GM12878 (cell line): ENCODE measurements around the gene KRT7. TPM values are rescaled to one million over a fixed set of nuclear protein-coding genes. Genes with fewer than 3 reads are reported as not detected.

Source experiments
- ATAC-seq: fragments of 200-7000 bp; cut with Tn5 transposase; 3 replicates; pipeline ENCODE4 v1.9.1; 2020; ENCODE audit warnings: mild to moderate bottlenecking, moderate library complexity
- BruUV-seq: library from RNA; stranded (reverse); fragments of 400-500 nt; replicated peaks from 2 replicates; lab custom pipeline; 2021; lab: Mats Ljungman, UMichigan
- CTCF ChIA-PET: fragments of 300-600 bp; sonication (Branson Sonifier 250); formaldehyde crosslinking; extraction: SDS; loops from one replicate; lab custom pipeline; 2021; ENCODE audit warnings: inconsistent platforms; lab: Yijun Ruan, JAX
- POLR2A ChIA-PET: fragments of 350-600 bp; formaldehyde crosslinking; extraction: SDS; loops from one replicate; lab custom pipeline; 2021; ENCODE audit warnings: inconsistent platforms; lab: Charles Lee
- RAD21 ChIA-PET: fragments of 300-600 bp; sonication (Branson Sonifier 250); formaldehyde crosslinking; loops from one replicate; lab custom pipeline; 2023; ENCODE audit warnings: antibody characterized with exemption; ENCODE audit not compliant: unreplicated experiment; lab: Charles Lee
- SMC1A ChIA-PET: fragments of 300-600 bp; sonication (Branson Sonifier 250); formaldehyde crosslinking; loops from one replicate; lab custom pipeline; 2023; ENCODE audit not compliant: unreplicated experiment, uncharacterized antibody; lab: Charles Lee
- DNase-seq: peaks from one replicate; pipeline ENCODE4 v3.0.0-alpha.2; 2011; ENCODE audit warnings: low read depth, low spot score
- FAIRE-seq: peaks from 3 replicates; lab custom pipeline; 2011; peaks lifted over from hg19 to GRCh38; lab: Jason Lieb, UNC
- H2AFZ ChIP-seq: 2 replicates; pipeline ENCODE4 v1.6.0; 2011; ENCODE audit warnings: low read depth, low read length, control low read depth; ENCODE audit not compliant: control insufficient read depth
- H3K27ac ChIP-seq: 2 replicates; pipeline ENCODE4 v1.5.1; 2011; ENCODE audit warnings: control low read depth; ENCODE audit not compliant: control insufficient read depth, insufficient read depth
- H3K27me3 ChIP-seq, 2 experiments: replicated peaks in 1 of 2; 2 replicates each; pipeline versions ENCODE4 v1.6.0 to v1.6.1; 2011; ENCODE audit warnings: low read length in 1 of 2; ENCODE audit not compliant: control insufficient read depth in 2 of 2, insufficient read depth in 2 of 2
- H3K36me3 ChIP-seq, 2 experiments: 2 replicates each; pipeline ENCODE4 v1.5.1; 2011; ENCODE audit warnings: low read length in 1 of 2; ENCODE audit not compliant: control insufficient read depth in 2 of 2, insufficient read depth in 2 of 2
- H3K4me1 ChIP-seq: 2 replicates; pipeline ENCODE4 v1.6.1; 2011; ENCODE audit warnings: mild to moderate bottlenecking, low read length, moderate library complexity, mixed read lengths; ENCODE audit not compliant: control insufficient read depth, insufficient read depth
- H3K4me2 ChIP-seq: 2 replicates; pipeline ENCODE4 v1.6.0; 2011; ENCODE audit warnings: control low read depth; ENCODE audit not compliant: control insufficient read depth, insufficient read depth
- H3K4me3 ChIP-seq: fragments of 200-600 bp; sonication (generic); 2 replicates; pipeline ENCODE4 v1.5.1; 2016
- H3K79me2 ChIP-seq: 2 replicates; pipeline ENCODE4 v1.6.0; 2011; ENCODE audit warnings: low read length; ENCODE audit not compliant: control insufficient read depth, insufficient read depth
- H3K9ac ChIP-seq: 2 replicates; pipeline ENCODE4 v1.8.0; 2011; ENCODE audit warnings: low read length, control low read depth, mixed read lengths; ENCODE audit not compliant: control insufficient read depth, insufficient read depth
- H3K9me3 ChIP-seq: replicated peaks from 3 replicates; pipeline ENCODE4 v1.5.1; 2011; ENCODE audit warnings: mild to moderate bottlenecking, low read length; ENCODE audit not compliant: control insufficient read depth, insufficient read depth
- H4K20me1 ChIP-seq: 2 replicates; pipeline ENCODE4 v1.6.0; 2011; ENCODE audit not compliant: control insufficient read depth, insufficient read depth
- CREB1 ChIP-seq: IDR thresholded peaks from 2 replicates; pipeline ENCODE4 v1.6.1; 2012; ENCODE audit warnings: low read depth, mild to moderate bottlenecking, inconsistent platforms
- FOXK2 ChIP-seq: fragments of 450-650 bp; IDR thresholded peaks from 2 replicates; pipeline ENCODE4 v1.6.1; 2017; ENCODE audit warnings: mild to moderate bottlenecking, moderate library complexity
- KAT2A ChIP-seq: conservative IDR thresholded peaks from 2 replicates; pipeline ENCODE4 v1.6.1; 2011; ENCODE audit warnings: low read depth, low read length; ENCODE audit not compliant: control insufficient read depth
- RBBP5 ChIP-seq: fragments of 200-600 bp; sonication (generic); conservative IDR thresholded peaks from 2 replicates; pipeline ENCODE4 v1.6.1; 2016
- SIX5 ChIP-seq: IDR thresholded peaks from 2 replicates; pipeline ENCODE4 v1.6.1; 2011; ENCODE audit warnings: mild to moderate bottlenecking, low read depth, low read length, moderate library complexity; ENCODE audit not compliant: severe bottlenecking
- SMAD1 ChIP-seq: fragments of 450-650 bp; IDR thresholded peaks from 2 replicates; pipeline ENCODE4 v1.6.1; 2018; ENCODE audit warnings: mild to moderate bottlenecking, low read depth; ENCODE audit not compliant: partially characterized antibody
- TBL1XR1 ChIP-seq: IDR thresholded peaks from 2 replicates; pipeline ENCODE4 v1.6.1; 2012; ENCODE audit warnings: low read depth, low read length, improper control_type of control experiment
- TCF7 ChIP-seq: IDR thresholded peaks from 2 replicates; pipeline ENCODE4 v1.6.1; 2014; ENCODE audit warnings: antibody characterized with exemption, borderline replicate concordance
- YBX1 ChIP-seq: fragments of 450-650 bp; IDR thresholded peaks from 2 replicates; pipeline ENCODE4 v1.6.1; 2016; ENCODE audit warnings: antibody characterized with exemption
- ZNF207 ChIP-seq: fragments of 450-650 bp; IDR thresholded peaks from 2 replicates; pipeline ENCODE4 v1.6.1; 2014; ENCODE audit warnings: antibody characterized with exemption, mild to moderate bottlenecking, borderline replicate concordance
- WGBS: methylation state at CpG from one replicate; pipeline ENCODE4 v1.1.6; 2016; ENCODE audit warnings: low lambda C conversion rate; ENCODE audit not compliant: insufficient replicate concordance, insufficient coverage; ENCODE audit errors: missing lambda C conversion rate; 5-methylcytosine and 5-hydroxymethylcytosine counted together
- in situ Hi-C: fragments of 300-500 bp; cut with MboI; formaldehyde crosslinking; loops from 9 replicates; pipeline ENCODE4 v1.14.3; 2018; ENCODE audit warnings: mixed read lengths
- intact Hi-C: fragments of 100-400 bp; cut with micrococcal nuclease; formaldehyde crosslinking; loops from one replicate; pipeline ENCODE4 v1.14.2; 2022; ENCODE audit not compliant: unreplicated experiment
- polyA plus RNA-seq, 11 experiments: library from polyadenylated mRNA; depleted of rRNA in 4 of 11; unstranded in 6 of 11; stranded (reverse) in 5 of 11; fragments of >200 nt; fragmentation: Nextera tagmentation in 4 of 11; fragmentation: Illumina TruSeq in 1 of 11; extraction: Ambion mirVana in 4 of 11; extraction: Trizol in 1 of 11; gene quantifications; 1 replicate in 1 of 11; 2 replicates in 10 of 11; pipeline versions ENCODE4 v1.2.1 to v1.2.3, GENCODE V29; 2011 to 2016; ENCODE audit warnings: inconsistent platforms in 2 of 11, missing spikeins in 2 of 11, low read depth in 1 of 11
- total RNA-seq, 4 experiments: library from RNA; depleted of rRNA in 3 of 4; stranded (reverse); fragments of >200 nt in 3 of 4; fragmentation: Illumina TruSeq in 1 of 4; extraction: Trizol in 1 of 4; gene quantifications; 2 replicates each; pipeline versions ENCODE4 v1.2.1 to v1.2.3, GENCODE V29; 2013 to 2021
- TF ChIP-seq, protein P1 (sequence below): IDR thresholded peaks from 2 replicates; pipeline ENCODE4 v1.6.1; 2012; ENCODE audit warnings: low read length, inconsistent platforms
- TF ChIP-seq, protein P2 (sequence below): fragments of 450-650 bp; IDR thresholded peaks from 2 replicates; pipeline ENCODE4 v1.6.1; 2017; ENCODE audit warnings: mild to moderate bottlenecking

Gene KRT7
- total and polyA plus RNA-seq, 10 of the 15 experiments (the other 5 are each of a cell fraction or from before 2014, with no cell fraction given) = 0.90 to 18.7 (median 4.8) TPM

DNA sequence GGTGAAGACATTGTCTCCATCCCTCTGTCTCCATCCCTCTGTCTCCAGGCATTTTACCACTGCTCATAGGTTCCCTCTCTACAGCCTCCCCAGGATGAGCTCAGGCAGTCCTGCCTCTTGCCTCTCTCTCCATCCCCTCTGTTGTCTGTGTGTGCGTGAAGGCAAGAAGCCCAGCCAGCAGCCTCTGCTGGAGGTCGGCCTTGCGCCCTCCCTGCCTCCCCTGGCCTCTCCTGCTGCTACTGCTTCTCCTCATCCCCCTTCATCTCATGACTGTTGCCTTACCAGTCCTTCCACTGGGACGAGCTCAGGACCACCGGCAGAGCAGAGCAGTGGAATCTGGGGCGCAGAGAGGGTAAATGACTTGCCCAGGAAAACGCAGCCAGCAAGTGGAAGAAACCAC lies 44.4 kb upstream of the KRT7 start:
- CTCF ChIA-PET = no interaction called here
- ATAC-seq (no peak), DNase-seq (no peak), FAIRE-seq (no peak)
- no peak for TF ChIP-seq YBX1
- TF ChIP-seq, protein P1, sequence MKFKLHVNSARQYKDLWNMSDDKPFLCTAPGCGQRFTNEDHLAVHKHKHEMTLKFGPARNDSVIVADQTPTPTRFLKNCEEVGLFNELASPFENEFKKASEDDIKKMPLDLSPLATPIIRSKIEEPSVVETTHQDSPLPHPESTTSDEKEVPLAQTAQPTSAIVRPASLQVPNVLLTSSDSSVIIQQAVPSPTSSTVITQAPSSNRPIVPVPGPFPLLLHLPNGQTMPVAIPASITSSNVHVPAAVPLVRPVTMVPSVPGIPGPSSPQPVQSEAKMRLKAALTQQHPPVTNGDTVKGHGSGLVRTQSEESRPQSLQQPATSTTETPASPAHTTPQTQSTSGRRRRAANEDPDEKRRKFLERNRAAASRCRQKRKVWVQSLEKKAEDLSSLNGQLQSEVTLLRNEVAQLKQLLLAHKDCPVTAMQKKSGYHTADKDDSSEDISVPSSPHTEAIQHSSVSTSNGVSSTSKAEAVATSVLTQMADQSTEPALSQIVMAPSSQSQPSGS = no peak
- TF ChIP-seq CREB1 = no peak
- no peak for TF ChIP-seq FOXK2
- no peak for TF ChIP-seq TCF7
- TF ChIP-seq, protein P2, sequence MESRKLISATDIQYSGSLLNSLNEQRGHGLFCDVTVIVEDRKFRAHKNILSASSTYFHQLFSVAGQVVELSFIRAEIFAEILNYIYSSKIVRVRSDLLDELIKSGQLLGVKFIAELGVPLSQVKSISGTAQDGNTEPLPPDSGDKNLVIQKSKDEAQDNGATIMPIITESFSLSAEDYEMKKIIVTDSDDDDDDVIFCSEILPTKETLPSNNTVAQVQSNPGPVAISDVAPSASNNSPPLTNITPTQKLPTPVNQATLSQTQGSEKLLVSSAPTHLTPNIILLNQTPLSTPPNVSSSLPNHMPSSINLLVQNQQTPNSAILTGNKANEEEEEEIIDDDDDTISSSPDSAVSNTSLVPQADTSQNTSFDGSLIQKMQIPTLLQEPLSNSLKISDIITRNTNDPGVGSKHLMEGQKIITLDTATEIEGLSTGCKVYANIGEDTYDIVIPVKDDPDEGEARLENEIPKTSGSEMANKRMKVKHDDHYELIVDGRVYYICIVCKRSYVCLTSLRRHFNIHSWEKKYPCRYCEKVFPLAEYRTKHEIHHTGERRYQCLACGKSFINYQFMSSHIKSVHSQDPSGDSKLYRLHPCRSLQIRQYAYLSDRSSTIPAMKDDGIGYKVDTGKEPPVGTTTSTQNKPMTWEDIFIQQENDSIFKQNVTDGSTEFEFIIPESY = no peak
- no peak for TF ChIP-seq SIX5
- no peak for TF ChIP-seq ZNF207
- TF ChIP-seq SMAD1 = no peak
- TF ChIP-seq KAT2A = no peak
- TF ChIP-seq RBBP5 = no peak
- TF ChIP-seq TBL1XR1 = no peak
- in situ Hi-C loops = no loop called here
- H3K4me3 ChIP-seq = no peak overlapping the region
- H3K9ac ChIP-seq = no peak overlapping the region
- H3K4me2 ChIP-seq = no peak overlapping the region
- SMC1A ChIA-PET = no interaction called here
- WGBS = 21% methylated on average over 7 of the region's 7 CpGs
- no peak overlapping the region for H2AFZ ChIP-seq
- POLR2A ChIA-PET = no interaction called here
- no TSS peak for BruUV-seq
- H4K20me1 ChIP-seq = no peaks in the 10 kb centered on the region
- no peaks in the 10 kb centered on the region for H3K4me1 ChIP-seq
- no peak overlapping the region for H3K27ac ChIP-seq
- no peaks in the 10 kb centered on the region; a peak in 1 of 4 replicates for H3K27me3 ChIP-seq
- no peaks in the 10 kb centered on the region for H3K36me3 ChIP-seq
- intact Hi-C loops = no loop called here
- no peaks in the 10 kb centered on the region for H3K9me3 ChIP-seq
- RAD21 ChIA-PET = no interaction called here
- H3K79me2 ChIP-seq = no peaks in the 10 kb centered on the region
